Measurements from ENCODE around the gene SNRPA.

The SNRPA gene

GRCh38 chr19:40717880-40718773, 32.9 kb upstream of the SNRPA start (continued):
- TF ChIP-seq ZFHX2 (tag by site-specific recombination; conservative IDR thresholded peaks at IDR 0.05) (peak; percentile 65), ZNF664 (tag by site-specific recombination; IDR thresholded peaks at IDR 0.05) (no peak), ZFP69B (tag by site-specific recombination; IDR thresholded peaks at IDR 0.05) (peak; percentile 90), ELK4 (IDR thresholded peaks at IDR 0.05; ENCODE audit: borderline replicate concordance, low read depth, low read length) (no peak), ZNF138 (tag by site-specific recombination; IDR thresholded peaks at IDR 0.05; ENCODE audit: borderline replicate concordance) (no peak), ZNF394 (tag by site-specific recombination; IDR thresholded peaks at IDR 0.05; ENCODE audit: borderline replicate concordance) (peak; percentile 57; the same call in 1 of the 2 replicates), ZNF223 (tag by site-specific recombination; IDR thresholded peaks at IDR 0.05) (0 out of 2 replicates have a peak, but pooled peaks have one; percentile 1), ZNF175 (tag by site-specific recombination; IDR thresholded peaks at IDR 0.05) (no peak), EGR2 (tag by site-specific recombination; IDR thresholded peaks at IDR 0.05; ENCODE audit: low read depth) (peak; percentile 52), ZSCAN16 (tag by site-specific recombination; IDR thresholded peaks at IDR 0.05) (0 out of 2 replicates have a peak, but pooled peaks have one; percentile 34), PATZ1 (tag by site-specific recombination; IDR thresholded peaks at IDR 0.05) (peak; percentile 59), ZNF692 (tag by site-specific recombination; IDR thresholded peaks at IDR 0.05) (peak; percentile 83), ZNF544 (tag by site-specific recombination; IDR thresholded peaks at IDR 0.05) (no peak), ZNF580 (tag by site-specific recombination; IDR thresholded peaks at IDR 0.05) (0 out of 2 replicates have a peak, but pooled peaks have one; percentile 6), ZBTB17 (tag by site-specific recombination; IDR thresholded peaks at IDR 0.05) (peak; percentile 48; the same call in 1 of the 2 replicates), SETDB1 (IDR thresholded peaks at IDR 0.05; ENCODE audit: insufficient read length, low read length) (peak; percentile 64)

GRCh38 chr19:40718774-40719391, 32.1 kb upstream of the SNRPA start:
- Histone ChIP-seq H3K36me3 (ENCODE audit: control insufficient read depth in 2 of 2, insufficient read depth in 1 of 2, low read length in 2 of 2) (peaks cover 21 to 44% of the 10 kb centered on the region in 2 experiments), H3K9me3 (ENCODE audit: control insufficient read depth, insufficient read depth, low read depth, low read length) (no peaks in the 10 kb centered on the region; the same call in 1 of the 2 replicates), H3K4me3 (ENCODE audit: low read depth, low read length) (peak overlapping the region; percentile 60), H3K4me1 (ENCODE audit: control insufficient read depth, insufficient read depth, low read length) (peaks cover 47% of the 10 kb centered on the region), H3K27ac (ENCODE audit: extremely low read depth, low read depth, low read length) (peak overlapping the region; percentile 86)
- POLR2A ChIA-PET: interaction anchor here (0.6 to 1.5 kb wide), 8 partner anchors 23 to 1199 kb away, joined by 3 to 17 read pairs (median 5); partner anchors contain the start of genes ACTMAP, RAB4B and SNRPA
- CTCF ChIA-PET: interaction anchor here (0.7 to 1.3 kb wide), 2 partner anchors 85 to 86 kb away, joined by 3 to 9 read pairs; no protein-coding TSS in a partner anchor
- no peak for TF ChIP-seq ZNF280C (tag by site-specific recombination; IDR thresholded peaks at IDR 0.05)
- no peak for TF ChIP-seq SALL2 (tag by site-specific recombination; IDR thresholded peaks at IDR 0.05; ENCODE audit: borderline replicate concordance)
- no peak for TF ChIP-seq ZNF202 (tag by site-specific recombination; IDR thresholded peaks at IDR 0.05; ENCODE audit: borderline replicate concordance)
- TF ChIP-seq ZNF529 (tag by site-specific recombination; IDR thresholded peaks at IDR 0.05; ENCODE audit: insufficient replicate concordance): no peak
- TF ChIP-seq ZSCAN4 (tag by site-specific recombination; IDR thresholded peaks at IDR 0.05): no peak
- no peak for TF ChIP-seq HOXC10 (CRISPR knock-in tag; IDR thresholded peaks at IDR 0.05)
- no peak; the same call in 1 of the 2 replicates for TF ChIP-seq ZNF292 (tag by site-specific recombination; IDR thresholded peaks at IDR 0.05; ENCODE audit: borderline replicate concordance, low read depth)
- peak; percentile 57 for TF ChIP-seq SP3 (tag by site-specific recombination; IDR thresholded peaks at IDR 0.05)
- TF ChIP-seq ZNF366 (tag by site-specific recombination; conservative IDR thresholded peaks at IDR 0.05): no peak
